PC-3 (cell line): ENCODE data around the gene HADHB. TPM values are rescaled to one million over a fixed set of nuclear protein-coding genes. Genes with fewer than 3 reads are reported as not detected.

Source experiments
- ATAC-seq: fragments of 200-7000 bp; cut with Tn5 transposase; 2 replicates; pipeline ENCODE4 v1.9.1; 2020; ENCODE audit warnings: mild to moderate bottlenecking, moderate library complexity
- BruUV-seq: library from RNA; stranded (reverse); fragments of 400-500 nt; replicated peaks from 2 replicates; lab custom pipeline; 2021; lab: Mats Ljungman, UMichigan
- CTCF ChIA-PET: fragments of 300-600 bp; sonication (Branson Sonifier 250); formaldehyde crosslinking; loops from one replicate; lab custom pipeline; 2022; ENCODE audit warnings: antibody characterized with exemption; lab: Charles Lee
- POLR2A ChIA-PET: fragments of 300-600 bp; sonication (Branson Sonifier 250); formaldehyde crosslinking; loops from one replicate; lab custom pipeline; 2022; ENCODE audit warnings: antibody characterized with exemption; ENCODE audit not compliant: unreplicated experiment; lab: Charles Lee
- DNase-seq: peaks from one replicate; pipeline ENCODE4 v3.0.0-alpha.2; 2015
- H2AFZ ChIP-seq: fragments of 300-600 bp; sonication (generic); 2 replicates; pipeline ENCODE4 v1.6.0; 2016; ENCODE audit warnings: antibody characterized with exemption, low read length
- H3F3A ChIP-seq: fragments of 300-600 bp; sonication (generic); one replicate; pipeline ENCODE4 v1.6.0; 2017; ENCODE audit warnings: antibody characterized with exemption, low read length, control low read depth, mild to moderate bottlenecking; ENCODE audit not compliant: unreplicated experiment
- H3K27ac ChIP-seq: fragments of 300-600 bp; sonication (generic); 2 replicates; pipeline ENCODE4 v1.5.1; 2016; ENCODE audit warnings: mild to moderate bottlenecking, low read length
- H3K27me3 ChIP-seq: fragments of 300-600 bp; sonication (generic); 2 replicates; pipeline ENCODE4 v1.6.1; 2016; ENCODE audit warnings: low read length, mixed read lengths
- H3K36me3 ChIP-seq: fragments of 300-600 bp; sonication (generic); 2 replicates; pipeline ENCODE4 v1.6.1; 2016; ENCODE audit warnings: low read depth, mixed run types, low read length, mixed read lengths
- H3K4me1 ChIP-seq: fragments of 300-600 bp; sonication (generic); 2 replicates; pipeline ENCODE4 v1.5.1; 2016; ENCODE audit warnings: low read length; ENCODE audit not compliant: insufficient read depth
- H3K4me2 ChIP-seq: fragments of 300-600 bp; sonication (generic); 2 replicates; pipeline ENCODE4 v1.6.0; 2016; ENCODE audit warnings: low read length
- H3K4me3 ChIP-seq: fragments of 300-600 bp; sonication (generic); 2 replicates; pipeline ENCODE4 v1.5.1; 2016; ENCODE audit warnings: mild to moderate bottlenecking, low read length, mixed read lengths
- H3K79me2 ChIP-seq: fragments of 300-600 bp; sonication (generic); 2 replicates; pipeline ENCODE4 v1.6.1; 2017; ENCODE audit warnings: low read length, mixed read lengths
- H3K9ac ChIP-seq: fragments of 300-600 bp; sonication (generic); 2 replicates; pipeline ENCODE4 v1.6.0; 2016; ENCODE audit warnings: mild to moderate bottlenecking, low read length
- H3K9me2 ChIP-seq: fragments of 300-600 bp; sonication (generic); replicated peaks from 2 replicates; pipeline ENCODE4 v1.6.1; 2016; ENCODE audit warnings: mixed run types, low read length, mixed read lengths
- H3K9me3 ChIP-seq: fragments of 300-600 bp; sonication (generic); 2 replicates; pipeline ENCODE4 v1.6.1; 2016; ENCODE audit warnings: low read length, mixed read lengths
- H4K20me1 ChIP-seq: fragments of 300-600 bp; sonication (generic); 2 replicates; pipeline ENCODE4 v1.6.1; 2016; ENCODE audit warnings: low read length, mixed read lengths
- CTCF ChIP-seq: fragments of 300-600 bp; sonication (generic); conservative IDR thresholded peaks from 2 replicates; pipeline ENCODE4 v1.5.1; 2017; ENCODE audit warnings: antibody characterized with exemption, low read depth, mild to moderate bottlenecking, low read length
- EZH2 ChIP-seq: fragments of 300-600 bp; sonication (generic); IDR thresholded peaks from one replicate; pipeline ENCODE4 v1.6.1; 2017; ENCODE audit warnings: antibody characterized with exemption, mild to moderate bottlenecking, low read length; ENCODE audit not compliant: unreplicated experiment
- EZH2phosphoT487 ChIP-seq: fragments of 300-600 bp; sonication (generic); IDR thresholded peaks from 2 replicates; pipeline ENCODE4 v1.6.1; 2018; ENCODE audit warnings: mild to moderate bottlenecking, antibody characterized with exemption, low read length, borderline replicate concordance
- intact Hi-C: fragments of 100-400 bp; cut with micrococcal nuclease; formaldehyde crosslinking; loops from 2 replicates; pipeline ENCODE4 v1.9.0; 2023
- total RNA-seq: library from RNA; depleted of rRNA; stranded (reverse); fragments of >200 nt; gene quantifications from 2 replicates; pipeline ENCODE4 v1.2.3, GENCODE V29; 2014

Gene HADHB
- total RNA-seq, 1 experiment from 2014 or later, result 72.3 TPM

- Histone ChIP-seq H3F3A (no peaks in the 10 kb centered on the region), H3K4me1 (peaks cover 8% of the 10 kb centered on the region), H3K9me2 (no peaks in the 10 kb centered on the region), H2AFZ (no peak overlapping the region), H4K20me1 (no peaks in the 10 kb centered on the region), H3K4me3 (no peak overlapping the region), H3K36me3 (no peaks in the 10 kb centered on the region), H3K9me3 (no peaks in the 10 kb centered on the region), H3K9ac (no peak overlapping the region), H3K27ac (no peak overlapping the region), H3K79me2 (no peaks in the 10 kb centered on the region), H3K4me2 (no peak overlapping the region), H3K27me3 (no peaks in the 10 kb centered on the region)
- intact Hi-C loops, result no loop called here
- ChIA-PET CTCF (no interaction called here), POLR2A (no interaction called here)
- no peak for TF ChIP-seq EZH2phosphoT487
- TF ChIP-seq EZH2, result no peak
- TF ChIP-seq CTCF, result no peak
- no TSS peak for BruUV-seq
- DNase-seq (no peak), ATAC-seq (no peak)
These were observed 60.8 kb downstream of the HADHB start for GRCh38 chr2:26305540-26305939.

GRCh38 chr2:26309921-26310320 lies 65.2 kb downstream of the HADHB start:
- ChIA-PET POLR2A (no interaction called here), CTCF (no interaction called here)
- Histone ChIP-seq H3K4me3 (no peak overlapping the region), H3K27me3 (no peaks in the 10 kb centered on the region), H3K9me2 (no peaks in the 10 kb centered on the region), H3F3A (no peaks in the 10 kb centered on the region), H3K27ac (no peak overlapping the region), H3K9ac (no peak overlapping the region), H3K4me1 (no peaks in the 10 kb centered on the region), H3K4me2 (no peak overlapping the region), H2AFZ (no peak overlapping the region), H3K36me3 (no peaks in the 10 kb centered on the region), H4K20me1 (no peaks in the 10 kb centered on the region), H3K79me2 (no peaks in the 10 kb centered on the region), H3K9me3 (no peaks in the 10 kb centered on the region)
- TF ChIP-seq EZH2 (no peak), CTCF (no peak)
- intact Hi-C loops, result no loop called here
- BruUV-seq, result no TSS peak
- DNase-seq (no peak), ATAC-seq (no peak)

GRCh38 chr2:26312471-26312870 lies 67.7 kb downstream of the HADHB start:
- Histone ChIP-seq H2AFZ (no peak overlapping the region), H3K9ac (no peak overlapping the region), H3K79me2 (no peaks in the 10 kb centered on the region), H3K4me3 (no peak overlapping the region), H4K20me1 (no peaks in the 10 kb centered on the region), H3K36me3 (no peaks in the 10 kb centered on the region), H3F3A (no peaks in the 10 kb centered on the region), H3K27me3 (no peaks in the 10 kb centered on the region), H3K27ac (no peak overlapping the region), H3K4me1 (no peaks in the 10 kb centered on the region), H3K4me2 (no peak overlapping the region), H3K9me2 (no peaks in the 10 kb centered on the region), H3K9me3 (no peaks in the 10 kb centered on the region)
- POLR2A ChIA-PET, result no interaction called here
- intact Hi-C loops, result no loop called here
- TF ChIP-seq EZH2 (no peak), CTCF (no peak), EZH2phosphoT487 (no peak)
- ATAC-seq, result no peak
- no peak for DNase-seq
- CTCF ChIA-PET, result no interaction called here
- BruUV-seq, result no TSS peak
